ENCODE measurements around the gene TSPAN3.

The TSPAN3 gene

DNA sequence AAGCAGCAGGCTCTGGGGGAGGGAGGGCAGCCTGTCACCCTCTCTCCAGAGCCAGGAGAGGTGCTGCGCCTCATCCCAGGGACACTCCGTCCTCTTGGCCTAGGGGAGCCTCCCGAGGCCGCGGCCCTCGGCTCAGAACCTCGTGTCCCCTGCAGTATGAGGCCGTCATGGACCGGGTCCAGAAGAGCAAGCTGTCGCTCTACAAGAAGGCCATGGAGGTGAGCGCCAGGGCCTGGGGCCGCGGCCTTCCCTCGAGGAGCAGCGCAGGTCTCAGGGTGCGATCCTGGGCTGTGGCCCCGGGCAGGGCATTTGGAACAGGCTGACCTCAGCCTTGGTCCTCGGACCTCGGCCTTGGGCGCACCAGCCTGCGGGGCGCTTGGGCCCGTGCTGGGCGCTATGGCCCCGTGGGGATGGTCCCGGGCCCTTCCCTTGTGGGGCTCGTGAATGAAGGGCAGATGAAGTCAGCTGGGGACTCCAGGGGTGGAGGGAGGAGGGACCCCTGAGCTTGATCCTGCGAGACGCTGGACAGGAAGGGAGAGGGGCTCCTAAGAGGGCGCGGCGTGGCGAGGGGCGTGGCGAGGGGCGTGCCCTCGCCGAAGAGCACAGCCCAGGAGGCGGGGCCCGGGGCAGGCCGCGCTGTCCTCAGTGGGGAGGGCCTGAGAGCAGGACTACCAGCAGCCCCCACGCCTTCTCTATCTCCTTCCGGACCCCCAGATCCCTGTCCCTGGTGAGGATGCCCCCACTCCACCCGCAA is 43.0 kb downstream of the TSPAN3 start:
- H3K27ac Mint-ChIP-seq, result no peak overlapping the region
- peaks cover 10% of the 10 kb centered on the region for H3K36me3 Mint-ChIP-seq (ENCODE audit: low read depth)
- H3K4me3 Mint-ChIP-seq, result no peak overlapping the region
- no peaks in the 10 kb centered on the region for H3K27me3 Mint-ChIP-seq
- no peaks in the 10 kb centered on the region for H3K9me3 Mint-ChIP-seq
- H3K4me1 Mint-ChIP-seq (ENCODE audit: low read depth), result peaks cover 19% of the 10 kb centered on the region

DNA sequence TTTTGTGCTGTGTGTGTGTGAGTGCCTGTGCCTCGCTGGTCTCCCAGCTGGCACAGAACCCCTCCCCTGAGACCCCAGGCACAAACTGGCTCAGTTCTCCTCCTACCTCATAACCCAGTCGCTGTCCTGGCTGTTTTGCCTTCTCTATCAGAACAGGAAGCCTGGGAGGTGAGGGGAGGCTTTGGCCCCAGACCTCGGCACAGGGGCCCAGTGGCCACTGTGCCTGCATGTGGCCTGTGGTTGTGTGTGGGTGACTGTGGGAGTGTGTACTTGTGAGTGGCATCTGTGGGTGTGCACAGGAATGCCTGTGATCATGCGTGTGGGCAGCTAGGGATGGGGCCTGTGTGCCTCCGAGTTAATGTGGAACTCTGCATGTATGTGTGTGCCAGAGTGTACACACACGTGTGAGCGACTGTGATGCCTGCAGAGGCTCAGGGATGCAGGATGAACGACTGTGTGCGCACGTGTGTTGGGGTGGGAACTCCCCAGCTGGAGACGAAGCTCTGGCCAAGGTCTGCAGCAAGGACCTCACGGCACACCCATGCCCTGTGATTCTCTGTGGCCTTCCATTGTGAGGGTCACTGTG is 43.7 kb downstream of the TSPAN3 start:
- peaks cover 15% of the 10 kb centered on the region for H3K36me3 Mint-ChIP-seq (ENCODE audit: low read depth)
- H3K9me3 Mint-ChIP-seq, result no peaks in the 10 kb centered on the region
- H3K27ac Mint-ChIP-seq, result peak overlapping the region; percentile 31
- H3K27me3 Mint-ChIP-seq, result no peaks in the 10 kb centered on the region
- H3K4me3 Mint-ChIP-seq, result no peak overlapping the region
- peaks cover 26% of the 10 kb centered on the region for H3K4me1 Mint-ChIP-seq (ENCODE audit: low read depth)

DNA sequence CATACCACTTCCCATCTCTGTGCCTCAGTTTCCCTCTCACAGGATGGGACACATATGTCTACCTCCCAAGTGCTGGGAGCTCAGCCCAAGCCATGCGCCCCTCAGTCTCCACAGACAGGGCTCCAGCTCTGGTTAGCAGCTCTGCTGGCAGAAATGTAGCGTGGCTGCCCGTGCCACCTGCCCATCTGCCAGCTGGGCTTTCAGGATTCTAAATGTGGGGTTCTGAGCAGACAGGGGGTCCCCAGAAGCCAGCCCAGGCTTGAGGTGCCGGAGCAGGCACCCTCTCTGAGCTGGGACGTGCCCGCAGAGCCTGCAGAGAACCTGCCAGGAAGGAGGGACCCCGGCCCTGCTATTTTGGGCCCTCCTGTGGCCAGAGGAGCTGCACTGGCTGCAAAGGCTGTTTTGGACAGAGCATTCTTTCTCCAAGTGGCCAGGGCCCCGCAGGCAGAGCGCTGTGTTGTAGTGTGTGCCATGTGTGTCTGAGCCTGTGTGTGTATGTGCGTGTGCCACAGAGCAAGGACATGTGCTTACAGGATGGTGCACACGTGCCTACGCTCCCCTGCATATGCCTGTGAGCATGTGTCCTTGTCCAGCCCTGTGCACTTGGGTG is 44.3 kb downstream of the TSPAN3 start:
- no peaks in the 10 kb centered on the region for H3K27me3 Mint-ChIP-seq
- peaks cover 32% of the 10 kb centered on the region for H3K4me1 Mint-ChIP-seq (ENCODE audit: low read depth)
- H3K36me3 Mint-ChIP-seq (ENCODE audit: low read depth), result peaks cover 20% of the 10 kb centered on the region
- no peaks in the 10 kb centered on the region for H3K9me3 Mint-ChIP-seq
- H3K27ac Mint-ChIP-seq, result peak overlapping the region; percentile 31
- no peak overlapping the region for H3K4me3 Mint-ChIP-seq

DNA sequence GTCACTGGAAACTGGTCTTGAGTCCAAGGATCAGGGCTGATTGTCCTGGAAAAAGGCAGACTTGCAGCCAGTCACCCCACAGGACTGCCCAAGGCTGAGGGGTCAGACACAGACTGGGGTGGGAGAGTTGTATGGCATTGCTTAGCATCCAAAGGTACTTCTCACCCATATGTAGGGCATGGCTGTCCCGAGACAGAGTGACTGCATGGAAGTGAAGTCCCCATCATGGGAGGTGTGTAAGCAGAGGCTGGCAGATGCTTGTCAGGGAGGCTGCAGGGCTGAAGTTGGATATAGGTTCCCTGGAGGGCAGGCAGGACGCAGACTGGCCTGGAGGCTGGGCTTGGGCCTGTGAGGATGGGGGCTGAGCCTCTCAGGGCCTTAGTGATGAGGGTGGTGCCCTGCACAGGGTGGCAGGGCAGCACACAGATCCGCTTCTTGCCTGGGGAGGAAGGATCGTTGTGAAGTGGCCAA is 44.9 kb downstream of the TSPAN3 start:
- Mint-ChIP-seq H3K4me3 (no peak overlapping the region), H3K4me1 (ENCODE audit: low read depth) (peaks cover 34% of the 10 kb centered on the region)

DNA sequence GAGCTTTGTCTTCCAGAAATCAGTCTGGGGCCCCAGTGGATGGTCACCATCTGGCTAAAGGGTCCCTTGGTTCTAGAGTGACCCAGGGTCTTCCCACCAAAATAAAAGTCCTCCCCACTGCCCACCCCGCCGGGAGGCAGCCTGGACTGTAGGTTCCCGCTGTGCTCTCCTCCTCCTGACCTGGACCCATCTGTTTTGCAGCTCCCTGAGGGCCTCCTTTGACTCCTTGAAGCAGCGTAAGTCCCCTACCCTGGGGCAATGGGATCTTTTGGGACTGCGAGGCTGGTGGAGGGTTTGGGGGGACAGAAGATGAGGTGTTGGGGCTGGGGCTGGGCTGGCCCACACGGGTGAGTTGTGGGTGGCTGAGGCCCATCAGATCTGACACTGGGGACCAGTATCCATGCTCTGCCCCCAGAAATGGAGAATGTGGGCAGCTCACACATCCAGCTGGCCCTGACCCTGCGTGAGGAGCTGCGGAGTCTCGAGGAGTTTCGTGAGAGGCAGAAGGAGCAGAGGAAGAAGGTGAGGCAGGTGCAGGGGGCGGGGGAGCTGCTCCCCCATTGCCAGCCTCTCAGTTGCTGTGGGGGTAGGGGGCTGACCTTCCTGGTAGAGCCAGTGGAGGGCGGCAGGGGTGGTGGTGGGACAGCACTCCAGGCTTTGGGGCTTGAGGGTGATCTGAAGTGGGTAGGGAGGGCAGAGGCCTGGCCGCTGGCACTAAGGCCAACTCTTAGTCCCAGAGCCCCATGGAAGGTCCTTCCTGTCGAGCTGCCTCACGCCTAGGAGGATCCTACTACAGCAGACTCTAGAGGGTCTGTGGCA is 45.6 kb downstream of the TSPAN3 start:
- Mint-ChIP-seq H3K9me3 (no peaks in the 10 kb centered on the region), H3K4me3 (no peak overlapping the region), H3K27me3 (no peaks in the 10 kb centered on the region), H3K27ac (peak overlapping the region; percentile 75), H3K4me1 (ENCODE audit: low read depth) (peaks cover 41% of the 10 kb centered on the region), H3K36me3 (ENCODE audit: low read depth) (peaks cover 27% of the 10 kb centered on the region)

More for the DNA sequence above, 44.9 kb downstream of the TSPAN3 start:
- Mint-ChIP-seq H3K9me3 (no peaks in the 10 kb centered on the region), H3K27me3 (no peaks in the 10 kb centered on the region), H3K36me3 (ENCODE audit: low read depth) (peaks cover 23% of the 10 kb centered on the region), H3K27ac (peak overlapping the region; percentile 32)

DNA sequence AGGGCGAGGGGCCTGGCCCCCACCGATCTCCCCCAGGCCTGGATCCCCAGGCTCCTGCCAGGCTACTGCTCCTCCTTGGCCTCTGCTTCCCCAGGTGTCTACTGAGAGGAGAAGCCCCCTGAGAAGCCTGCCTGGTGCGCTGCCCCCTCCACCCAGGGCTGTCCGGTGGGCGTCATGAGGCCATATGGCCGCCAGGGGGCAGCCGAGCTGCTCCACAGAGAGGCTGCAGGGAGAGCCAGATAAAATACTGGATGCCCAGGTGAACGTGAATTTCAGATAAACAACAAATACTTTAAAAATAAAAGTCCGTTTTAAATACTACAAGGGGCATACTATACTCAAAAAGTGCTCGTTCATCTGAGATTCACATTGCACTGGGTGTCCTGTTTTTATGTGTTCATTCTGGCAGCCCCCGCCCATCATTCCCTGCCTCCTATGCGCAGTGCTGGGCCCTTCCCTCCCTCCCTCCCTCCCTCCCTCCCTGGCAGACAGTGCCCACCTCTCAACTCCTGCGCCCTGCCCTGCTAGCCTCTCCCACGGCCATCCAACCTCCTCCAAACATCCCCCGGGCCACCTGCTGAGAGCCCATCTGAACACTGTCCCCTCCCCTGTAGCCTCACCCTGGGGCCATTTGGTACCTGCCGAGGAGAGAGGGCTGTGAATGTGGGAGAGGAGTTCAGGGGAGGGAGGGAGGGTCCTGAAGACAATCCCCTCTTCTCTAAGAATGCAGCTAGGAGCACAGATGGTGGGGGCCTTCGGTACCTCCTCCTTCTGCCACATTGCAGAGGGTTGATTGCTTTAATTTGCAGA is 46.4 kb downstream of the TSPAN3 start:
- peaks cover 49% of the 10 kb centered on the region for H3K4me1 Mint-ChIP-seq (ENCODE audit: low read depth)

DNA sequence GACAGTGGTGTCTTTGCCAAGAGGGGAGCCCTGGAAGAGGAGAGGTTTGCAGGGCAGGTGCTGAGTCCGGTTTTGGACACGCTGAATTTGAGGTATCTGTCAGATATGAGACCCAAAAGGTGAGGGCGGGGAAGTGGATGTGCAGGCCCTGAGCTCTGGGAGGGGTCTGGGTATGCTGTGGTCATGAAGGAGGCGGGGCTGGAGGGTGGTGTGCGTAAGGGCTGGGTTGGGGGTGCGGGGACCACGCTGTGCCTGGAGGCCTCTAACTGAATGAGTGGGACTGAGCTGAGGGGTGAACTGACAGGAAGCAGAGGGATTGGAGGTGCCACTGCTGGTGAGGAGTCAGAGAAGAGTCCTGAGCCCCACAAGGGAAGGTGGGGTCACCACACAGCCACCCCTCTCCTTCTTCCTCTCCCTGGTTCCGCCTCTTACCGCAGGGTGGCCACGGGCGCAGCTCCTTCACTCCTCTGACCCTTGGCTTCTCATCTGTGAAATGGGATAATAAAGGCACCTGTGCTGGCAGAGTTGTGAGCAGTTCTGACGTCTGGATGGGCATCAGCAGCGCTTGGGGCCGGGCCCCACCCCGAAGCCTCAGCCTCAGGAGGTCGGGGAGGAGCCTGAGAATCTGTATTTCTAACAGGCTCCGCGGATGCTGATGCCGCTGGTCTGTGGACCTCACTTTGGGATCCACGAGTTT is 47.2 kb downstream of the TSPAN3 start:
- Mint-ChIP-seq H3K27ac (peak overlapping the region; percentile 98), H3K4me1 (ENCODE audit: low read depth) (peaks cover 57% of the 10 kb centered on the region), H3K36me3 (ENCODE audit: low read depth) (peaks cover 40% of the 10 kb centered on the region), H3K4me3 (no peak overlapping the region), H3K9me3 (no peaks in the 10 kb centered on the region), H3K27me3 (no peaks in the 10 kb centered on the region)

More for the DNA sequence above, 46.4 kb downstream of the TSPAN3 start:
- Mint-ChIP-seq H3K36me3 (ENCODE audit: low read depth) (peaks cover 34% of the 10 kb centered on the region), H3K27me3 (no peaks in the 10 kb centered on the region), H3K9me3 (no peaks in the 10 kb centered on the region), H3K4me3 (no peak overlapping the region), H3K27ac (peak overlapping the region; percentile 98)

DNA sequence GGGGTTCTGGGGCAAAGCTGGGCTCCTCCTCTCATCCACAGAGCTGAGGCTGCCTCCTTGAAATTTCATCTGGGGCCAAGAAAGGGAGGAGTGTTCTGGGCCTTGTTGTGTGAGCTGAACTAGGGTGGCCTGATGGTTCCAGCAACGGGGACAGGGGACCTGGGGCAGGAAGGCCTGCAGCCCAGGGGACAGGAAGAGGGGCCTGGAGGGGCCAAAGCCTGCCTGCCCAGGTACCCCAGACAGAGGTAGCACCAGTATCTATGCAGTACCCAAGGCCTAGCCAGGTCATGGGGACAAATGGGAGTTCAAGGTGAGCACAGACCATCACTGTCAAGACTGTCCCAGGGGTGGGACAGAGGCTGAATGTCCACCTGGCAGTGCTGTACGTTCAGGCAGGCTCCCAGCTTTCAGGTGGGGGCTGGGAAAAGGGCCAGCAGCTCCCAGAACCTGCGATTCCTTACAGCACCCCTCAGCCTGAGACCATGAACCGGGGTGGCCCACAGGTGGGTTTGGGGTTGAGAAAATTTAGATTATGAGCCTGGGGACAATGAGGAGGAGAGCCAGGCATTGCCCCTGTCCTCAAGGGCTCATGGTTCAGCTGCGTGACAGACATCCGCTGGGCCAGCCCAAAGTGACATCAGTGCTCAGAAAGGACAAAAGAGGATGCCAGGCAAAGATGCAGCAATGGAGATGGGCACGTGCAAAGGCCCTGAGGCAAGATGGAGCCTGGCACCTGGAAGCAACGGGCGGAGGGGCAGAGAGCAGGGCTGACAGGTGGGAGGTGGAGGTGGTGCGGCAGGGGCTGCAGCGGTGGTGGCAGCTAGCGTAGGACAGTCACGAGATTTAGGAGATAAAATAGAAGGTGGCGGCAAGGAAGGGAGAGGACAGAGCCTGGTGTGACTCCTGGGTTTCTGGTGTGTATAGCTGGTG is 48.0 kb downstream of the TSPAN3 start:
- Mint-ChIP-seq H3K27me3 (no peaks in the 10 kb centered on the region), H3K36me3 (ENCODE audit: low read depth) (peaks cover 44% of the 10 kb centered on the region), H3K27ac (peak overlapping the region; percentile 98), H3K4me3 (no peak overlapping the region), H3K9me3 (no peaks in the 10 kb centered on the region), H3K4me1 (ENCODE audit: low read depth) (peaks cover 65% of the 10 kb centered on the region)

DNA sequence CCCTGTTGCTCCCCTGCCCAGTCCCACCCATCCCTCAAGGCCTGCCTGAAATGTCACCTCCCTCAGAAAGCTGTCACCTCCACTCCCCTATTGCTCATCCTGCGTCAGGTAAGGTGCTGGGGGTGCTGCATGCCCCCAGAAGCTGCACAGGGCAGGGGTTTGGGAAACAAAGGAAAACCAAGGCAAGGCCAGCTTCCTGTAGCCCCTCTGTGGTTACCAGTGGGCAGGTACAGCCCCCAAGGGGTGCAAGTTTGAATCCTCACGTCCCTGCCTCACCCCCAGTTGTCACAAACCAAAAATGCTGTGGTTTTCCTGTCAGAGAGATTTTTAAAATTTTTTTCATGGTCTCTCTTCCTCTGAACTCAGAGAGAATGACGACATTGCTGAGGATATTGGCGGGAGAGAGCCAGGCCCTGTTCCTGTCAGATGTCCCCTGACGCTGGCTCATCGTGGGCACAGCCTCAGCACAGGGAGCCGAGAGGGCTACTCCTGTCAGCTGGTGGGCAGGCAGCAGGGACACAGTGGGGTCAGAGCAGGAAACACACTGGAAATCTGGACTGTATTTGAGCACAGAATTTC is 49.0 kb downstream of the TSPAN3 start:
- H3K4me1 Mint-ChIP-seq (ENCODE audit: low read depth), result peaks cover 75% of the 10 kb centered on the region
- peaks cover 44% of the 10 kb centered on the region for H3K36me3 Mint-ChIP-seq (ENCODE audit: low read depth)
- no peaks in the 10 kb centered on the region for H3K27me3 Mint-ChIP-seq
- H3K4me3 Mint-ChIP-seq, result peak overlapping the region; percentile 57
- H3K27ac Mint-ChIP-seq, result peak overlapping the region; percentile 98
- no peaks in the 10 kb centered on the region for H3K9me3 Mint-ChIP-seq

DNA sequence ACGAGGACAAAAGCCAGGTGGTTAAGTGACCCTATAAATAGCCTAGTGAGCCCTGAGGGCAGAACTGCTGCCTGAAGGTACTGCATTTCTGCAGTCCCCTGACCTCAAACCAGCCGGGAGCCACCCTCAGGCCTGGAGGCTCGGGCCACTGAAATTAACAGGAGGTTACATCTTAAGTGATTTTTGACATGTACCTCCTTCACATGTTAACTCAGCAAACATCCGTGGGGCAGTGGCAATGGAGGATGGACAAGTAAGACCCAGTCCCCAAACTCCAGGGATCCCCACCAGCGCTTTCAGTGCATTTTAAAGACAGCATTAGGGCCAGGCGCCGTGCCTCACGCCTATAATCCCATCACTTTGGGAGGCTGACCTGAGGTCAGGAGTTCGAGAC is 49.8 kb downstream of the TSPAN3 start:
- Mint-ChIP-seq H3K4me1 (ENCODE audit: low read depth) (peaks cover 83% of the 10 kb centered on the region), H3K27ac (peak overlapping the region; percentile 98), H3K36me3 (ENCODE audit: low read depth) (peaks cover 44% of the 10 kb centered on the region), H3K27me3 (no peaks in the 10 kb centered on the region), H3K9me3 (no peaks in the 10 kb centered on the region), H3K4me3 (peak overlapping the region; percentile 35)

DNA sequence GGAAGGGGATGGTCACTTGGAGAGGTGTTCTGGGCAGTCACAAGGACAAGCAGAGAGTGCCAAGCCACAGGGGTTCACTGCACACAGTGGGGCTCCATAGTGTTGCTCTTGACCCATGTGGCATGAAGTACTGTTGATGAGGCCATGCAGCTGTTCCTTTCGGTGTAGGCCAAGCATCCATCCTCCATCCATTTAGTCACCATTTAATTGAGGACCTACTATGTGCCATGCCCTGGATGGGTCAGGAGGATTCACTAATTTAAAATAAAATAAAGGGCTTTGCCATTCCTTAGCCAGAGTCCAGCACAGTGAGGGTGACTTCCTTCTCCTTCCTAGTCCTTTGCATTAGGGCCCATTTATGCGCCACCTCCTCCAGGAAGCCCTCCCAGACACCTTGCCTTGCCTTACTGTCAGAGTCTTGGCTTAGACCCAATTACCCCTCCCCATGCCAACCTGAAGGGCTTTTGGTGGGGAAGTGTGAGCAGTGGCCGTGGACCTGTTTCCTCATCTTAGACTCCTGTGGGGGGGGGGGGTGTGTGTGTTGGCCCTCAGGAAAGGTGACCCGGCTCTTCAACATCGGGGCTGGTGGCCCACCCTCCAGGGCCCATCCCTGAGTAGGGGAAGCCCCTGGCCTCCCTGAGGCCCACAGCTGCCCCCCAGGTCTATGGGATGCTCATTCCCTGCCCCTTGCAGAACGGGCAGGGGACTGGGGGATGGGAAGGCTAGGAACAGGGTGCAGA is 50.4 kb downstream of the TSPAN3 start:
- H3K27ac Mint-ChIP-seq, result peak overlapping the region; percentile 98

More for the DNA sequence above, 50.4 kb downstream of the TSPAN3 start:
- H3K36me3 Mint-ChIP-seq (ENCODE audit: low read depth), result peaks cover 44% of the 10 kb centered on the region
- H3K4me1 Mint-ChIP-seq (ENCODE audit: low read depth), result peaks cover 89% of the 10 kb centered on the region
- no peaks in the 10 kb centered on the region for H3K9me3 Mint-ChIP-seq
- no peaks in the 10 kb centered on the region for H3K27me3 Mint-ChIP-seq
- peak overlapping the region; percentile 59 for H3K4me3 Mint-ChIP-seq

Measured in stimulated activated naive CD8-positive, alpha-beta T cell treated with anti-CD3 and anti-CD28 coated beads, Interleukin-15, Interleukin-2, amounts not matched to agents 100 ng/mL and 50 ng/mL, for 24 hours (primary cell).